GM18907 (cell line): Measurements from ENCODE around the gene TANGO6.

Experiments used
- ATAC-seq: cut with Tn5 transposase; IDR thresholded peaks from one replicate; pipeline ENCODE4 v1.9.1; 2021; ENCODE audit warnings: mild to moderate bottlenecking, moderate library complexity; ENCODE audit not compliant: unreplicated experiment

The TANGO6 gene

DNA sequence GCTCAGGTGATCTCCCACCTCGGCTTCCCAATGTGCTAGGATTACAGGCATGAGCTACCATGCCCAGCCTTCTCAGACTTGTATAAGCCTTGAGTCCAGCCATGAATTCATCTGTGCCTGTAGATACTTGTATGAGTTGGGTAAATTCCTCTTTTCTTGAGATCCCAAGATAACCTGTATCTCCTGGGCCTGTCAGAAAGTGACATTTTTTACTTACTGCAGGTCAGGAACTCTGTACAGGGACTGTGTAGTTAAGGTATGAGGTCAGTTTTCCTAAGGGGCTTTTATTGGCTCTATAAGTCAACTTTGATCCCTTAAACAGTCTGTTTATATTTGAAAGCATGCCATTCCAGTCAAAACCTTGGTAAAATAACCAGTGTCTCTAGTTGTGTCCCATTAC lies 155.8 kb downstream of the TANGO6 start:
- ATAC-seq: no peak

DNA sequence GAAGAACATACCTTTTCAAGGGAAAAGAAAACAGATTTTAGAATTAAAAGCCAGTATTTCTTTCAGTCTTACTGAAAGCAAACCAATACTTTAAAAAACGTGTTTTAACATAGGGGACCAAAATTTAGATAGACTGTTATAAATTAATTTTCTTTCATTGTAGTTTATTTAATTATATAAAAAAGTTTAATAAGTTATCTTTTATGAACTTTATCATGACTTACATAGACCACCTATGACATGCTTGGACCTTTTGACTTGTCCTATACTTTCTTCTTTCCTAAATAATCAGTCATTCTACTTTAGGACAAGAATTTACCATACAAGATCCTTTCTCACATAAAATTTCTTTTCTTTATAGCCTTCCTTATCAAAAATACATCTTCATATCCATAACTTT lies 160.2 kb downstream of the TANGO6 start:
- no peak for ATAC-seq

DNA sequence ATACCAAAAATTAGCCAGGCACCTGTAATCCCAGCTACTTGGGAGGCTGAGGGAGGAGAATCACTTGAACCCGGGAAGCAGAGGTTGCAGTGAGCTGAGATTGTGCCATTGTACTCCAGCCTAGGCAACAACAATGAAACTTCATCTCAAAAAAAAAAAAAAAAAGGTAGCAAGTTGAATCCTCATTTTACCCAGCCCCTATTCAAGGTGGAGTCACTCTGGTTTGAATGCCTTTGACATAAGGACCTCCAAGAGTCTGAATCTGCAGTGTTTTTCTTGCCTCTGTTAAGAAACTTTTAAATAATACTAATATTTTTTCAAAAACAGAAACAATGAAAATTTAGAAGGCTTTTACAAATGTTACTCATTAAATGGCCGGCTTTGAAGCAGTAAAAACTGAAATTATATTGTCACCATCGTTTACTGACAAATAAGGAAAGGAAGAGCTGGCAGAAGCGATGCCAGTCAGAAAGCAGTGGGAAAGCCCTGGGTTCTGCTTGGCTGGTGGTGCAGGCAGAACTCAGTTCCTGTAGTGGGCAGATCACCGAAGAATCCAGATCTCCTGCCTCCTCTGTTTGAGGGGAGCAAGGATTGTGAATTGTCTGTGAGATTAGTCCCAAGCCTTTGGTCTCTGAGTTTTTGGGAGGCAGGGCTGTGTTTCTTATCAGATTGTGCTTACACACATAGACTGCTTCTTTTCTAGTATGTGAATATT lies 162.5 kb downstream of the TANGO6 start:
- ATAC-seq: no peak

DNA sequence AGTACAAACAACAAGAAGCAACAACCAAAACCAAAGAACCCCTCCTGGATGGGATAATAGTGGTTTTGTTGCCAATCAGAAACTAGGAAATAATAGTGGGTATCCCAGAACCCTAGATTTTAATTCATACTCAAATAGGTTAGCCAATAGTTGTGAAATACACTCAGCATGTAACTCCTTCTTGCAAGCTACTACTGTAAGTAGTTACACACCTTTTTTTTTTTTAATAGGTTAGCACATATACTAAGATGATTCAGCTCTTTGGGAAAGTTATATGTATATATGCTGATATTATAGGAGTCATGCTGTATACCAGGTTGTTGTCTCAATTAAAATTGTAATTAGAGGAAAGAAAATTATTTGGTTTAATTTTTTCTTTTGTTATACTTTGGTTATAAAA lies 169.6 kb downstream of the TANGO6 start:
- ATAC-seq: no peak

DNA sequence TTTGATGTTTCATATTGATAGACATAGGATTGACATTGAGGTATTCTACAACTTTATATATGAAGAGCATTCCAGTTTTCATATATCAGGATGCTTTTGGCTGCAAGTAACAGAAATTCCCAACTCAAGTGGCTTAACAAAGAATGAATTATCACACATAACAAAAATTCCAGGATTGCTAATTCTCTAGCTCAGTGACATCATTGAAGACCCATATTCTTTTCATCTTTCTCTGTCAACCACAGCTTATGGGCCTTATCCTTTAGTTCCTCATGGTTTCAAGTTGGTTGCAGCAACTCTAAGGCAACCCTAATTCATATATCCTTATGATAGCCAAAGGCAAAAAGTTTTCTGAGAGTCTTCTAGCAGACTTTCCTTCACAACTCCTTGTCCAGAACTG lies 170.7 kb downstream of the TANGO6 start:
- ATAC-seq: no peak

DNA sequence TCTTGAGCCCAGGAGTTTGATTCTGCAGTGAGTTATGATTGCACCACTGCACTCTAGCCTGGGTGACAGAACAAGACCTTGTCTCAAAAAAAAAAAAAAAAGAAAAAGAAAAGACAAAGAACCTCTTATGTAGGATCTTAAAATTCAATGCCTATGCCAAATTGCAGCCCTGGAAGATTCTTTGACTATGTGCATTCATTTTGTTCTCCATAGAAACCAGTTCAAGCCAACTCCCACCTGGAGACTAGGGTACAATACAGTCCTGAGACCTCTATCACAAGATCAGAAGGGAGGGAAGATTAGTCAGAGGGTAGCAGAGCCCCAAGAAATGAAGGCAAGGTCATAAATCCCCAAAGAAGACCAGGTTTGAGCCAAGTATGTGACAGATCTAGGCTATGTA lies 171.5 kb downstream of the TANGO6 start:
- no peak for ATAC-seq

DNA sequence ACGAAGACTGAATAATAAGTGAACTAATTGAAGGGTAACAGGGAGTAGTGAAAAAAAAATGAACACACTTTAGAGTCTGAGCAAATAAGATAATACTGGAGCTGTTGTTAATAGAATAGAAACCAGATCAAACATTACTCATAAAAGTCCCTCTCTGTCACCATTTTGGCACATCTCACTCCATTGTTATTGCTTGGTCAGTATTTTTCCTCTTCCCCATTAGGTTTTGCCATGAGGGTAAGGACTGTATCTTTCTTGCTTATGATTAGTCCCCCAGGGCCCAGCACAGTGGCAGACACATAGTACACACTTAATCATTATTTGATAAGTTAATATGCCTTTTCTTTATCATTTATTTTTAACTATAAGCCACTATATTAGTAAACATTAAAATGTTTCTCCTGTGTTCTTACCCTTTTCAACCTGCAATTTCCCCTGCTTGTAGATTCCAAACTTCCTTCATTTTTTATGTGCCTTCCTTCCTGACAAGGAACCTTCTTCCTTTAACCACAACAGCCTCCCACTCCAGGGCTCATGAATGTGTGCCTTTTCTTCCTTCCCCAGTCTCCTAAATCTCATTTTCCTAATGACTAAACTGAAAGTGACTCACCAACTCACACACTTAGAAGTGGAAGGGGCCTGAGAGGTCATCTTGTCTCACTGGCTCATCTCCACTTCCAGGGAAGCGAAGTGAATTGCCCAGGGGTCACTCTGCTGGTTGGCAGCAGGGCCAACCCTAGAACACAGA lies 173.9 kb downstream of the TANGO6 start:
- no peak for ATAC-seq

DNA sequence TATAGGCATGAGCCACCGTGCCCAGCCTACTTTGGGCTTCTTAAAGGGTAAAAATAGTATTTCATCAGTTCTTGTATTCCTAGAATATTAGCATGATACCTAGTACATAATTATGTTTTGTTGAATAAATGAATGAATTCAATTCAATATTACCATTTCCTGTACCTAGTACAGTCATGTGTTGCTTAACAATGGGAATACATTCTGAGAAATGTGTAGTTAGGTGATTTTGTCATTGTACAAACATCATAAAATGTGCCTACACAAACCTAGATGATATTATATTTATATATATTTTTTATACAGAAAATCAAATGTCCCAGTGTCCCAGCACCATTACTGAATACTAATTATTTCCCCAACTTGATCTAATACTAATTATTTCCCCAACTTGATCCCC lies 176.5 kb downstream of the TANGO6 start:
- no peak for ATAC-seq

DNA sequence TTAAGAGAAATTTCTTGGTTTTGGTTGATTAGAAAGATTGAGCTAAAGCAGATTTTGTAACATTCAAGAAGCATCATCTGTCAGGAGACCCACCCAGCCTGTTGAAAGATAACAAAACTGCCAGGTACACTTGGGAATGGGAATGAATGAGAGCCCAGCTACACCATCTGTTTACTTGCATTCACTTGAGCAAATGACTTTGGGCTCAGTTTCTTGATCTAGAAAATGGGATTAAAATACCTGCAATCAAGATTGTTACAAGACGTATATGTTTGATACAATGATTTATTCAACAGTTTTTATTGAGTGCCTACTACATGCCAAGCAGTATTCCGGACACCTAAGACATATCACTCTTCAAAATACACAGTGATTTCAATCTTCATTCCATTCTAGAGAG lies 185.8 kb downstream of the TANGO6 start:
- ATAC-seq: no peak

DNA sequence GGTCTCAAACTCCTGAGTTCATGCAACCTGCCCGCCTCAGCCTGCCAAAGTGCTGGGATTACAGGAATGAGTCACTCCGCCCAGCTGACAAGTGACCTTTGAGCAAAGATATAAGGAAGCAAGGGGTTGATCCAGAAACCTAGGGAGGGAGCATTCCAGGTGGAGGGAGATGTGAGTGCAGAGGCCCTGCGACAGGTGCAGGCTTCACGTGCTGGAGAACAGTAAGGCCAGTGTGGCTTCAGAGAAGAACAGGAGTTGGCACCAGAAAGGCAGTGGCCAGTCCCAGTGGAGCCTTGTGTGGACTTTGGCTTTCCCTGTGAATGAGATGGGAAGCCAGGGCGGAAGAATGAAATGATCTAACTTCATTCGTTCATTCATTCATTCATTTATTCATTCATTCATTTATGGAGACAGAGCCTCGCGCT lies 188.6 kb downstream of the TANGO6 start:
- ATAC-seq: no peak

DNA sequence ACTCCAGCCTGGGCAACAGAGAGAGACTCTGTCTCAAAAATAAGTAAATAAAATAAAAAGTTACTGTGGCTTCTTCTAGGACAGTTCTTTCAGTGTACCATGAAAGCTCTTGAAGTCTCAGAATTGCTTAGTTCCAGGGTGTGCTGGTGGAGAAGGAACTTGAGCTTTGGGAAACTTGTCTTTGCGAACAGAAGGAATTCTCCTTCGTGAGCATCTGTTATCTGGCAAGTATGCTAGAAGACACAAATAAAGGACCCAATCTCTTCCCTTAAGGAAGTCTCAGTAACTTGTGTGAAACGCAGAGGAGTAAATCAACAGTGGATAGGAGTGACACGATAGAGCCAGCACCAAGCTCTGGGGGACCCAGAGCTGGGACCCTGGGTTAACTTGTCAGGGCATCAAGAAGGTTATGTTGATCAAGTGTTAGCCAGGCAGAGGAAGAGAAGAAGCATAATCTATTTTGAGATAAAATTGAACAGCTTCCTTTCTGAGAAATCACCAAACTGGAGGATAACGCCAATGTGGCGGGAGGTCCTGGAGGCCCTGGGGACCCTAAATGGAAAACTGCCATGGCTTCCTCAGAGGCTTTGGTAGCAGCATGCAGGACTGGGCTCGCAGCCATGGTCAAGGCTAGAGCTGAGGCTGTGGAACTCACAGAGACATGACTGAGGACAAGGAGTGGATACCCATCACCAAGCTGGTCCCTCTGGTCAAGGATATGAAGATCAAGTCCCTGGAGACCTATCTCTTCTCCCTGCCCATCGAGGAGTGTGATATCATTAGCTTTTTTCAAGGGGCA lies 190.0 kb downstream of the TANGO6 start:
- no peak for ATAC-seq

DNA sequence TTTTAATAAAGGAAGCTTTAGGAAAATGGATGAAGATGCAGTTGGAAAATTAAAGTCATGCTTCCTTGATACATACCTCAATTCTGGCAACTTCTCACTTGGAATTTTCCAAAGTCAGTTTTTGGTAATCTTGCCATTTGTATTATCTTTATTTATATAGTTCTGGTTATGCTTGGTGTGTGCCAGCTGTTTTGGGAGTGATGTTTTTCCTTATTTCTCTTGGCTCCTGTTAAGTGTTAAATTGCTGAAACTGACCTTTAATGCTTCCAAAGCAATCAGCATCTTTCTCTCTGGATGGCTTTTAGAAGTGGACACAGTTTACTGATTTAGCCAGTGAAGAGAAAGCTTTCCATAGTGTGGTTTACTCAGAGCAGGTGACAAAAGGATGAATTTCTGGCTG lies 192.0 kb downstream of the TANGO6 start:
- ATAC-seq: no peak

DNA sequence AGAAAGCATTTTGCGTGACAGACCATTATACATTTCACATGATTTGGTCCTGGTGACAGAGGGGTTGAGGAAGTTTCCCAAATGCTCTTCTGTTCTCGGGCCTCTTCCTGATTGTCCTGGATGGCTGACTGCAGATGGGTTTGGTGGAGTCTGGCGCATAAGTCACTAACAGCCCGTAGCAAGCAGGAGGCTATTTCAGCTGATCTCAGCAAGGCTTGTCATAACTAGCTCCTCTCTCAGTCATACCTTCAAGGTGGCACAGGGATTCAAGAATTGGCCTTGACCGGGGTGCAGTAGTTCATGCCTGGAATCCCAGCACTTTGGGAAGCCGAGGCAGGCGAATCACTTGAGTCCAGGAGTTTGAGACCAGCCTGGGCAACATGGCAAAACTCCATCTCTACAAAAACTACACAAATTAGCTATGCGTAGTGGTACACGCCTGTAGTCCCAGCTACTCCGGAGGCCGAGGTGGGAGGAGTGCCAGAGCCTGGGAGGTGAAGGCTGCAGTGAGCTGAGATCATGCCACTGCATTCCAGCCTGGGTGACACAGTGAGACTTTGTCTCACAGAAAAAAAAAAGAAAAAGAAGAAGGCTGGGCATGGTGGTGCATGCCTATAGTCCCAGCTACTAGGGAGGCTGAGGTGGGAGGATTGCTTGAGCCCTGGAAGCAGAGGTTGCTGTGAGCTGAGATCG lies 193.2 kb downstream of the TANGO6 start:
- ATAC-seq: no peak

DNA sequence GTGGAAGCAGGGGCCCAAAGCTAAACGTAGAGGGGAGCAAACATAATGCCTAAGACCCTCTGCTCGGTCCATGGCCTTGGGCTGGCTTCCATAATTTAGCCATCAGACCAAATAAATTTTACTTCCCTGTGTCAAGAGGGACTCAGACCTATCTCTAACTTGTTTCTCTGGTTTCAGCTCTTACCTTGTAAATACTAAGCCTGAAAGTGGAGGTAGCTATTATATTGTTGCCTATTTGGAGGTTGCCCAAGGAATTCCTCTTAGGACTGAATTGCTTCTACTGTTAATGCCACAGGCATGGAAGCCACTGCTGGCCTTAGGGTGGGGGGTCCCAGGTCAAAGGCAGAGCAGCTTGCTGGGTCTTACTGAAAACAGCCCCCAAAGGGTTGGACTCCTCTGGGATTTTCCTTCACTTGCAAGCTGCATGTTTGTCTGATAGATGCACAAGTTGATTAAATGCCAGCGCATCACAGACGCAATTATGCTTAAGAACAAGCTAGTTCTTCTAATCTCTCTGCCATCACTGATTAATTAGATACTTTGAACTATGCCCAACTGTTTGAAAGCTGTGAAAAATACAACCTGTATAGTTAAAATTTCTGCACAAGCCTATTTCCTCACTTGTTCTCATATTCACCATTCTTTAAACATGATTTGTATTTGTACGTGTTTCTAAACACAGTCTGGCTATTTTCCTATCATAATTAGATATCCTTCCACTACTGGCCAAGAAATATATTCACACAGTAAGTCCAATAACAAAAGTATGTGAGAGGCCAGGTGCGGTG lies 194.2 kb downstream of the TANGO6 start:
- ATAC-seq: no peak

DNA sequence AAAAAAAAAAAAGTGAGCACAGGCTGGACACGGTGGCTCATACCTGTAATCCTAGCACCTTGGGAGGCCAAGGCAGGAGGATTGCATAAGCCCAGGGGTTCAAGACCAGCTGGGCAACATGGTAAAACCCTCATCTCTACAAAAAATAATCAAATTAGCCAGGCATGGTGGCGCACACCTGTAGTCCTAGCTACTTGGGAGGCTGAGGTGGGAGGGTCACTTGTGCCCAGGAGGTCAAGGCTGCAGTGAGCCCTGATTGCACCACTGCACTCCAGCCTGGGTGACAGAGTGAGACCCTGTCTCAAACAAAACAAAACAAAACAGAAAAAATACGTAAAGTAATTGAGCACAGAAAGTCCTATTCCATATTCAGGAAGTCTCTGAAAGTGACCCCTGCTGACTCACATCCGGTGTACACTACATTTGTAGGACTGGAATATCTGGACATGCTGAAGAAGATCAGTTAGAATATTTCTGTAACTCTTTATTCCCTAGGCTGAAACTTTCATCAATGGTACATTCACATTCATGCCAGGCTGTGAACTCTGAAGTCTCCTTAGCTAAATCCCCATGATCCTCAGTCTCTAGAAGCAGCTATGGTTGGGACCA lies 196.1 kb downstream of the TANGO6 start:
- ATAC-seq: no peak

DNA sequence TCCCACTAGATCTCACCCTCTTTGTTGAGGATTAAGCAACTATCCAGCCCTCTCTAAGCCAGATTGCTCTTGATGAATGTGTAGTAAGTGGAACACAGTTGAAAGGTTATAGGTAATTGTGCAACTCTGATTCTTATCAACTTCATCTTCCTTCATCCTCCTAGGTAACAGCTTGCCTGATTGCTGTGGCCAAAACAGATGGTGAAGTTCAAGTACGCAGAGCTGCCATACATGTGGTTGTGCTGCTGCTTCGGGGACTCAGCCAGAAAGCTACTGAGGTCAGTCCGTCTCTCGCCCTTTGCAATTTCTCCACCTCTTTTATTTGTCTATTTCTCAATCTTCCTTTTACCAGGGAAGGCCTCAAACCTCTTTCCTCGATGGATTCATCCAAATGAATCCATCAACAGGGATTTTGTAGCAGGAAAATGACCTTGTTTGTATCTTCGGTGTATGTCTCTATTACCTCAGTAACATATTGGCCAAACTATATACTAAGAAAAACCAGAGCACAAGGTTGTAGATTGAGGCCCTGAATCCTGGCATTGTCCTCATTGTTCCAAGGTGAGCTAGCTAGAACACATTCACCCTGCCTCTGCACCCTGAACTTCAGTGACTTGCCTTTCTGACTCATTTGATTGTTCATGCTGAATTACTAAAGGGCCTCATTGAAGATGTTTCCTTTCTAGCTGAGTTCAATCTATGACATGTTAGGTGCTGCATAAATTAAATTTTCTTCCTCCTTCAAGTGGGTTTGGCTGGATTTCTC lies 197.0 kb downstream of the TANGO6 start:
- no peak for ATAC-seq

DNA sequence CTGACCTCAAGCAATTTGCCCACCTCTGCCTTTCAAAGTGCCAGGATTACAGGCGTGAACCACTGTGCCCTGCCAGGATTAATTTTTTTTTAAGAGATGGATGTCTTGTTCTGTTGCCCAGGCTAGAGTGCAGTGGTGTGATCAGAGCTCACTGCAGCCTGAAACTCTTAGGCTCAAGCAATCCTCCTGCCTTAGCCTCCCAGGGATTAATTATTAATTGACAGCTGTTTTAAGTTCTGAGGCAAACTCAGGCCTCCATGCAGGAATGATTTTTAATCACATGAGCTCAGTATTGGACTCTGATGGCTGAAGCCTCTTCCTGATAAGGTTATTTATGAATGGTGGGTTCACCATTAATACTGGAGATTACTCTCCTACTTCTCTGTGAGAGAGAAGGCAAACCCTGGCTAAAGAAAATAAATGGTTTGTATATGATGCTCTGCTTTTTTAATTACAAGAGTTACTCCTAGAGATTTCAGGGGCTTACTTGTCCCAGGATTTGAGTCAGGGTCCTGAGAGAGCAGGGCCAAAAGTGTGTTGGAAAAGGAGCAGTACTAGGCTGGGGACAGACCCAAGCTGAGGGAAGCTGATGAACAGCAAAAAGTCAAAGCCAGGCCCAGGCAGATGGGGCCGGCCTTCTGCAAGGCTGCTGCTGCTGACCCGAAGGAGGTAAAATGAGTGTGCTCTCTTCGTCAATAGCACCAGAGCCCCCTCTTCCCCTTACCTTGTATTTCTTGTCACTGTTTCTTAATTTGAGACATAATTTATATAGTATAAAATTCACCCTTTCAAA lies 205.2 kb downstream of the TANGO6 start:
- ATAC-seq: no peak

DNA sequence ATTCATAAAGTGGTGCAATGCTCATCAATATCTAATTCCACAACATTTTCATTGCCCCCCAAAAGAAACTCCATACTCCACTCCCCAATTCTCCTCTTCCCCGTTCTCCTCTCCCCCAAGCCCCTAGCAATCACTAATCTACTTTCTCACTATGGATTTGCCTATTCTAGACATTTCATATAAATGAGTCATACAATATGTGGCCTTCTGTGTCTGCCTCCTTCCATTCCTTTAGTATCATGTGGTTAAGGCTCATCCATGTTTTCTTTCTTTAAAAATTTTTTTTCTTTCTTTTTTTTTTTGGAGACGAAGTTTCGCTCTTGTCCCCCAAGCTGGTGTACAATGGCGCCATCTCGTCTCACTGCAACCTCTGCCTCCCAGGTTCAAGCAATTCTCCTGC lies 205.8 kb downstream of the TANGO6 start:
- ATAC-seq: no peak
